ENCODE results near the gene TXNRD1. TPM values are rescaled to one million over a fixed set of nuclear protein-coding genes. Genes with fewer than 3 reads are reported as not detected.

The TXNRD1 gene
- total RNA-seq, 2 donors from 2014 or later, result 83.4 to 144 TPM

DNA sequence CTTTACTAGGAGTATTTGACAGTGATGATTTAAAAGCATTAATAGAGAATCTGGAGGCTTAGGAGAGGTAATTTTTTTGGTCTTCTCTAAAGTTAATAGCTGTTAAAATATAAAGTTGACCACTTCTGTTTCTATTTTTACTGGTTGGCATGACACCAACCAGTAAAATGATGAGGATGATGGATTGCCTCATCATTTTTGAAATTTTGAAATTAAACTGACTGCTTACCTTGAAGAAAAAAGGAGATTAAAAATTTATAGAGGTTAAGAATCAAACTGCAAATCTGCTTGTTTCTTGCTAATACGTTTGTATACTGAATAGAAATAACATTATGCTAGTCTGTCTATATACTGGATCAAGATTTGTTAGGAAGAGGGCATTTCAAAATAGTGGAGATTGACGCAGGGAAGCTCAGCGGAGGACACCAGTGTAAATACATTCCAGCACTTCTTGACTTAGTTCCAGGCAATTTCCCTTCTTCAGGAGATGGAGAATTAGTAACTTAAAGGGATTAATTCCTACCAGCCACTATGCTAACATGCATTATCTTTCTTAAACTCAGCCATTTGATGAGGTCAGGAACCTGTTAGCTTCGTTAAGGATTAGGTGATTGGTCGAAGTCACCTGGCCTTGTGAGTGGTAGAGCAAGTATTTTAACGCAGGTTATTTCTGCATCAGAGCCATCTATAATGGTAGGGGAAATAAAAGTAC, 91.5 kb downstream of the TXNRD1 start:
- DNase-seq, result no peak
- no peak overlapping the region for H3K27ac ChIP-seq (ENCODE audit: low read depth, low read length)
- H3K4me1 ChIP-seq (ENCODE audit: control insufficient read depth, insufficient read depth, low read length), result no peaks in the 10 kb centered on the region
- no peaks in the 10 kb centered on the region for H3K9me3 Mint-ChIP-seq
- no peak overlapping the region for H3K4me3 ChIP-seq (ENCODE audit: low read length)
- TF ChIP-seq, protein P1, sequence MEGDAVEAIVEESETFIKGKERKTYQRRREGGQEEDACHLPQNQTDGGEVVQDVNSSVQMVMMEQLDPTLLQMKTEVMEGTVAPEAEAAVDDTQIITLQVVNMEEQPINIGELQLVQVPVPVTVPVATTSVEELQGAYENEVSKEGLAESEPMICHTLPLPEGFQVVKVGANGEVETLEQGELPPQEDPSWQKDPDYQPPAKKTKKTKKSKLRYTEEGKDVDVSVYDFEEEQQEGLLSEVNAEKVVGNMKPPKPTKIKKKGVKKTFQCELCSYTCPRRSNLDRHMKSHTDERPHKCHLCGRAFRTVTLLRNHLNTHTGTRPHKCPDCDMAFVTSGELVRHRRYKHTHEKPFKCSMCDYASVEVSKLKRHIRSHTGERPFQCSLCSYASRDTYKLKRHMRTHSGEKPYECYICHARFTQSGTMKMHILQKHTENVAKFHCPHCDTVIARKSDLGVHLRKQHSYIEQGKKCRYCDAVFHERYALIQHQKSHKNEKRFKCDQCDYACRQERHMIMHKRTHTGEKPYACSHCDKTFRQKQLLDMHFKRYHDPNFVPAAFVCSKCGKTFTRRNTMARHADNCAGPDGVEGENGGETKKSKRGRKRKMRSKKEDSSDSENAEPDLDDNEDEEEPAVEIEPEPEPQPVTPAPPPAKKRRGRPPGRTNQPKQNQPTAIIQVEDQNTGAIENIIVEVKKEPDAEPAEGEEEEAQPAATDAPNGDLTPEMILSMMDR (conservative IDR thresholded peaks at IDR 0.05), result no peak
- H3K36me3 Mint-ChIP-seq (ENCODE audit: low read depth), result peaks cover 34% of the 10 kb centered on the region
- H3K27ac Mint-ChIP-seq, result no peak overlapping the region
- peaks cover 10% of the 10 kb centered on the region for H3K27me3 Mint-ChIP-seq (ENCODE audit: insufficient read depth)
- no peaks in the 10 kb centered on the region for H3K27me3 ChIP-seq (ENCODE audit: control insufficient read depth, insufficient read depth, low read length, poor library complexity, severe bottlenecking)
- H3K36me3 ChIP-seq (ENCODE audit: control insufficient read depth, insufficient read depth, low read length), result peaks cover 30% of the 10 kb centered on the region
- H3K9ac ChIP-seq (ENCODE audit: extremely low read depth, low read length, poor library complexity, severe bottlenecking), result no peak overlapping the region
- H3K4me1 Mint-ChIP-seq, result peaks cover 26% of the 10 kb centered on the region
- H3K9me3 ChIP-seq (ENCODE audit: control insufficient read depth, low read length), result no peaks in the 10 kb centered on the region
- WGBS, 2 experiments (ENCODE audit: insufficient coverage in 1 of 2, insufficient read length in 1 of 2), result 84 to 94% methylated on average over 3 to 6 of the region's 6 CpGs
- H3K4me3 Mint-ChIP-seq, result no peak overlapping the region

DNA sequence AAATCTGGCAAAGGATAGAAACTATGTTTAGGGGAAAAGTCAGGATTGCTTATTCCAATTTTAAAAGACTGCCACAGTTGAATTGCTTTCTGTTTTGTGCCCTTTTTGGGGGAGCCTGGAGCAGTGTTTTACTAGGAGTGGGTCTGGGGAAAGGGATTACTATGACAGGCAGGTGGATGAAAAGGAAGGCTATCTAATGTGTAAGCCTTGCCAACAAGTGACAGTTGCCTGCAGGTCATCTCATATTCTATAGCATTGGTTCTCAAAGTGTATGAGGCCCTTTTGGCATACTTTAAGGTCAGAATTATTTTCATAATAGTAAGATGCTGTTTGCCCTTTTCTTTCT, 92.0 kb downstream of the TXNRD1 start:
- peaks cover 36% of the 10 kb centered on the region for H3K36me3 Mint-ChIP-seq (ENCODE audit: low read depth)
- H3K4me1 ChIP-seq (ENCODE audit: control insufficient read depth, insufficient read depth, low read length), result no peaks in the 10 kb centered on the region
- no peak overlapping the region for H3K4me3 ChIP-seq (ENCODE audit: low read length)
- H3K27ac ChIP-seq (ENCODE audit: low read depth, low read length), result no peak overlapping the region
- TF ChIP-seq, protein P1 (conservative IDR thresholded peaks at IDR 0.05), result no peak
- H3K27me3 Mint-ChIP-seq (ENCODE audit: insufficient read depth), result peaks cover 10% of the 10 kb centered on the region
- no peak overlapping the region for H3K4me3 Mint-ChIP-seq
- H3K9ac ChIP-seq (ENCODE audit: extremely low read depth, low read length, poor library complexity, severe bottlenecking), result no peak overlapping the region
- H3K4me1 Mint-ChIP-seq, result peaks cover 25% of the 10 kb centered on the region
- no peaks in the 10 kb centered on the region for H3K9me3 ChIP-seq (ENCODE audit: control insufficient read depth, low read length)
- peaks cover 36% of the 10 kb centered on the region for H3K36me3 ChIP-seq (ENCODE audit: control insufficient read depth, insufficient read depth, low read length)
- no peak overlapping the region for H3K27ac Mint-ChIP-seq
- no peaks in the 10 kb centered on the region for H3K9me3 Mint-ChIP-seq
- no peaks in the 10 kb centered on the region for H3K27me3 ChIP-seq (ENCODE audit: control insufficient read depth, insufficient read depth, low read length, poor library complexity, severe bottlenecking)
- no peak for DNase-seq

DNA sequence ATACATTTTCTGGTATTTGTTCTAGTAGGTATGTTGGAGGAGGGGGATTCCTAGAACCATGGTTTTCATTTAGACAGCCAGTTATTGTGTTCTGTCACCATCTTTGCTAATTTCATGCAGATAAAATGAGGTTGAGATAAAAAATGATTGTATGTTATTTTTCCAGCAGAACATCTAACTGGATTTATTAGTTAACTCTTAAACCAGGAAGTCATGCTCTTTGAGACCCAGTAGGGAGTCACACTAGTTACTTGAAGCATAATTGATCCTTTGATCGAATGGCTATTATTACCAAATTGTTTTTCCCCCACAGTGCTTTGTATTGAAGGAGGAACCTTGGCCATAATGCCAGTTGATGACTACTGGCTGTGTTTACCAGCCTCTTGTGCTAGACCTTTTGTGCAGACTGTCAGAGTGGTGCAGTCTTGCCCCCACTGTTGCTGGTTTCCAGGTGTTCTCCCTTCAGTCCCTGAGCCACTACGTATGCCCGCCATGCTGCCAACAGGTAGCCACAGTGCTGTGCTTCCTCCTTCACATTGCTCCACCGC, 93.9 kb downstream of the TXNRD1 start:
- H3K27ac ChIP-seq (ENCODE audit: low read depth, low read length), result no peak overlapping the region
- peak overlapping the region; percentile 82 for H3K27ac Mint-ChIP-seq

More for the DNA sequence above, 93.9 kb downstream of the TXNRD1 start:
- Histone ChIP-seq H3K36me3 (ENCODE audit: control insufficient read depth, insufficient read depth, low read length) (peaks cover 49% of the 10 kb centered on the region), H3K4me1 (ENCODE audit: control insufficient read depth, insufficient read depth, low read length) (no peaks in the 10 kb centered on the region), H3K9me3 (ENCODE audit: control insufficient read depth, low read length) (no peaks in the 10 kb centered on the region), H3K9ac (ENCODE audit: extremely low read depth, low read length, poor library complexity, severe bottlenecking) (no peak overlapping the region), H3K27me3 (ENCODE audit: control insufficient read depth, insufficient read depth, low read length, poor library complexity, severe bottlenecking) (no peaks in the 10 kb centered on the region), H3K4me3 (ENCODE audit: low read length) (no peak overlapping the region)
- TF ChIP-seq, protein P1 (conservative IDR thresholded peaks at IDR 0.05), result no peak
- DNase-seq, result no peak
- Mint-ChIP-seq H3K9me3 (no peaks in the 10 kb centered on the region), H3K4me3 (no peak overlapping the region), H3K36me3 (ENCODE audit: low read depth) (peaks cover 44% of the 10 kb centered on the region), H3K4me1 (peaks cover 17% of the 10 kb centered on the region), H3K27me3 (ENCODE audit: insufficient read depth) (peaks cover under 1% of the 10 kb centered on the region)
- 86 to 95% methylated on average over 2 to 4 of the region's 4 CpGs for WGBS, 2 experiments (ENCODE audit: insufficient coverage in 1 of 2, insufficient read length in 1 of 2)
